Esophagus squamous epithelium (tissue), 4 donors: ENCODE results near the gene NXPE3.

ENCODE experiments used
- POLR2A ChIP-seq, 4 donors: fragments of 450-650 bp; IDR thresholded peaks; one replicate each; pipeline ENCODE4 v1.6.1; 2017; ENCODE audit warnings: antibody characterized with exemption in 4 of 4, mild to moderate bottlenecking in 4 of 4, moderate library complexity in 3 of 4
- TF ChIP-seq, protein P1 (sequence below), 6 experiments: fragments of 450-650 bp in 4 of 6; fragments of 200-600 bp in 2 of 6; sonication (generic) in 2 of 6; IDR thresholded peaks; one replicate each; pipeline ENCODE4 v1.5.1; 2016 to 2019; ENCODE audit warnings: antibody characterized with exemption in 6 of 6, mild to moderate bottlenecking in 4 of 6, moderate library complexity in 4 of 6

DNA sequence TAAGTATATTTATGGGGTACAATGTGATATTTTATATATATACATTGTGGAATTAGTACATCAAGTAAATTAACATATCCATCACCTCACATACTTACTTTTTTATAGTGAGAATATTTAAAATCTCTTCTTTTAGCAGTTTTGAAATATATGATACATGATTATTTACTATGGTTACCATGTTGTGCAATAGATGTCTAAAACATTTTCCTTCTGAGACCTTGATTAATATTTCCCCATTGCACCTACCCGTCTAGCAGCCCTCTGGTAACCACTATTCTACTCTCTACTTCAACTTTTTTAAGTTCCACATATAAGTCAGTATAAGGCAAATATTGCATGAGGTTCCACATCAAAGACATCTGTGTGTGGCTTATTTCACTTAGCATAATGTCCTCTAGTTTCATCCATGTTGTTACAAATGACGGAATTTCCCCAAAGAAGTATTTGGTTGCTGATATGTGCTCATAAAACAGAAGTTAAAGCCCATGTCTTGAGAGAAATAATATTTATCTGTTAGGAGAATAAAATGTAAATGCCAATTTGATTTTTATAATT, 40.7 kb downstream of the NXPE3 start:
- TF ChIP-seq, protein P1, sequence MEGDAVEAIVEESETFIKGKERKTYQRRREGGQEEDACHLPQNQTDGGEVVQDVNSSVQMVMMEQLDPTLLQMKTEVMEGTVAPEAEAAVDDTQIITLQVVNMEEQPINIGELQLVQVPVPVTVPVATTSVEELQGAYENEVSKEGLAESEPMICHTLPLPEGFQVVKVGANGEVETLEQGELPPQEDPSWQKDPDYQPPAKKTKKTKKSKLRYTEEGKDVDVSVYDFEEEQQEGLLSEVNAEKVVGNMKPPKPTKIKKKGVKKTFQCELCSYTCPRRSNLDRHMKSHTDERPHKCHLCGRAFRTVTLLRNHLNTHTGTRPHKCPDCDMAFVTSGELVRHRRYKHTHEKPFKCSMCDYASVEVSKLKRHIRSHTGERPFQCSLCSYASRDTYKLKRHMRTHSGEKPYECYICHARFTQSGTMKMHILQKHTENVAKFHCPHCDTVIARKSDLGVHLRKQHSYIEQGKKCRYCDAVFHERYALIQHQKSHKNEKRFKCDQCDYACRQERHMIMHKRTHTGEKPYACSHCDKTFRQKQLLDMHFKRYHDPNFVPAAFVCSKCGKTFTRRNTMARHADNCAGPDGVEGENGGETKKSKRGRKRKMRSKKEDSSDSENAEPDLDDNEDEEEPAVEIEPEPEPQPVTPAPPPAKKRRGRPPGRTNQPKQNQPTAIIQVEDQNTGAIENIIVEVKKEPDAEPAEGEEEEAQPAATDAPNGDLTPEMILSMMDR (IDR thresholded peaks at IDR 0.05) = no peak
- no peak for TF ChIP-seq POLR2A (IDR thresholded peaks at IDR 0.05)
